ENCODE results near the gene ULBP2.
A peak's percentile ranks its signal among the peaks of the same experiment; 100 is the strongest.
"Not testable (repeated sequence)": the region's sequence is repeated elsewhere in the genome, so short reads cannot be mapped to it uniquely, and the experiment has no call there.

The ULBP2 gene

GRCh38 chr6:149910721-149911151 lies 31.1 kb upstream of the ULBP2 start:
- no peaks in the 10 kb centered on the region for H3K36me3 ChIP-seq (ENCODE audit: control insufficient read depth in 1 of 2, insufficient read depth in 2 of 2, low read length in 2 of 2)
- no peak overlapping the region for H3K27ac ChIP-seq (ENCODE audit: low read length)
- H3K4me3 ChIP-seq (ENCODE audit: low read depth in 1 of 2, low read length in 2 of 2) = no peak overlapping the region
- H3K4me1 ChIP-seq (ENCODE audit: control insufficient read depth in 1 of 2, insufficient read depth in 2 of 2, low read length in 2 of 2) = no peaks in the 10 kb centered on the region
- no peaks in the 10 kb centered on the region for H3K27me3 ChIP-seq (ENCODE audit: low read depth, low read length)
- no peaks in the 10 kb centered on the region for H3K9me3 ChIP-seq (ENCODE audit: control insufficient read depth in 1 of 2, low read length in 2 of 2)

- H3K4me1 ChIP-seq (ENCODE audit: control insufficient read depth in 1 of 2, insufficient read depth in 2 of 2, low read length in 2 of 2); H3K27ac ChIP-seq (ENCODE audit: low read length); H3K27me3 ChIP-seq (ENCODE audit: low read depth, low read length); H3K4me3 ChIP-seq (ENCODE audit: low read depth in 1 of 2, low read length in 2 of 2); H3K36me3 ChIP-seq (ENCODE audit: control insufficient read depth in 1 of 2, insufficient read depth in 2 of 2, low read length in 2 of 2); H3K9me3 ChIP-seq (ENCODE audit: control insufficient read depth in 1 of 2, low read length in 2 of 2): not testable (repeated sequence)
Measured at GRCh38 chr6:149912680-149913079, 29.1 kb upstream of the ULBP2 start.

- H3K27ac ChIP-seq (ENCODE audit: low read length) = no peak overlapping the region
- no peaks in the 10 kb centered on the region for H3K9me3 ChIP-seq (ENCODE audit: control insufficient read depth in 1 of 2, low read length in 2 of 2)
- H3K36me3 ChIP-seq (ENCODE audit: control insufficient read depth in 1 of 2, insufficient read depth in 2 of 2, low read length in 2 of 2) = no peaks in the 10 kb centered on the region
- H3K4me1 ChIP-seq (ENCODE audit: control insufficient read depth in 1 of 2, insufficient read depth in 2 of 2, low read length in 2 of 2) = no peaks in the 10 kb centered on the region
- no peak overlapping the region for H3K4me3 ChIP-seq (ENCODE audit: low read depth in 1 of 2, low read length in 2 of 2)
- H3K27me3 ChIP-seq (ENCODE audit: low read depth, low read length) = no peaks in the 10 kb centered on the region
Measured at GRCh38 chr6:149913085-149913484, 28.7 kb upstream of the ULBP2 start.

GRCh38 chr6:149913540-149914240 lies 28.1 kb upstream of the ULBP2 start:
- no peak overlapping the region for H3K27ac ChIP-seq (ENCODE audit: low read length)
- no peaks in the 10 kb centered on the region for H3K36me3 ChIP-seq (ENCODE audit: control insufficient read depth in 1 of 2, insufficient read depth in 2 of 2, low read length in 2 of 2)
- no peaks in the 10 kb centered on the region for H3K4me1 ChIP-seq (ENCODE audit: control insufficient read depth in 1 of 2, insufficient read depth in 2 of 2, low read length in 2 of 2)
- H3K4me3 ChIP-seq (ENCODE audit: low read depth in 1 of 2, low read length in 2 of 2) = no peak overlapping the region
- no peaks in the 10 kb centered on the region for H3K27me3 ChIP-seq (ENCODE audit: low read depth, low read length)
- no peaks in the 10 kb centered on the region for H3K9me3 ChIP-seq (ENCODE audit: control insufficient read depth in 1 of 2, low read length in 2 of 2)

GRCh38 chr6:149915970-149916865 lies 25.6 kb upstream of the ULBP2 start:
- Histone ChIP-seq H3K36me3 (ENCODE audit: control insufficient read depth in 1 of 2, insufficient read depth in 2 of 2, low read length in 2 of 2) (no peaks in the 10 kb centered on the region), H3K4me1 (ENCODE audit: control insufficient read depth in 1 of 2, insufficient read depth in 2 of 2, low read length in 2 of 2) (no peaks in the 10 kb centered on the region), H3K27me3 (ENCODE audit: low read depth, low read length) (no peaks in the 10 kb centered on the region), H3K9me3 (ENCODE audit: control insufficient read depth in 1 of 2, low read length in 2 of 2) (no peaks in the 10 kb centered on the region), H3K27ac (ENCODE audit: low read length) (no peak overlapping the region), H3K4me3 (ENCODE audit: low read depth in 1 of 2, low read length in 2 of 2) (no peak overlapping the region)

- no peaks in the 10 kb centered on the region for H3K4me1 ChIP-seq (ENCODE audit: control insufficient read depth in 1 of 2, insufficient read depth in 2 of 2, low read length in 2 of 2)
- H3K4me3 ChIP-seq (ENCODE audit: low read depth in 1 of 2, low read length in 2 of 2) = no peak overlapping the region
- no peaks in the 10 kb centered on the region for H3K27me3 ChIP-seq (ENCODE audit: low read depth, low read length)
Measured at GRCh38 chr6:149917679-149918078, 24.1 kb upstream of the ULBP2 start.

GRCh38 chr6:149918151-149918905 lies 23.5 kb upstream of the ULBP2 start:
- no peaks in the 10 kb centered on the region for H3K36me3 ChIP-seq (ENCODE audit: control insufficient read depth in 1 of 2, insufficient read depth in 2 of 2, low read length in 2 of 2)
- no peak overlapping the region for H3K27ac ChIP-seq (ENCODE audit: low read length)
- H3K27me3 ChIP-seq (ENCODE audit: low read depth, low read length) = no peaks in the 10 kb centered on the region
- H3K9me3 ChIP-seq (ENCODE audit: control insufficient read depth in 1 of 2, low read length in 2 of 2) = no peaks in the 10 kb centered on the region
- H3K4me3 ChIP-seq (ENCODE audit: low read depth in 1 of 2, low read length in 2 of 2) = no peak overlapping the region
- peaks cover 0 to 2% of the 10 kb centered on the region in 2 donors for H3K4me1 ChIP-seq (ENCODE audit: control insufficient read depth in 1 of 2, insufficient read depth in 2 of 2, low read length in 2 of 2)

More at GRCh38 chr6:149917679-149918078, 24.1 kb upstream of the ULBP2 start:
- no peak overlapping the region for H3K27ac ChIP-seq (ENCODE audit: low read length)
- H3K9me3 ChIP-seq (ENCODE audit: control insufficient read depth in 1 of 2, low read length in 2 of 2) = no peaks in the 10 kb centered on the region
- H3K36me3 ChIP-seq (ENCODE audit: control insufficient read depth in 1 of 2, insufficient read depth in 2 of 2, low read length in 2 of 2) = no peaks in the 10 kb centered on the region

GRCh38 chr6:149919126-149919833 lies 22.5 kb upstream of the ULBP2 start:
- H3K4me1 ChIP-seq (ENCODE audit: control insufficient read depth in 1 of 2, insufficient read depth in 2 of 2, low read length in 2 of 2); H3K27me3 ChIP-seq (ENCODE audit: low read depth, low read length); H3K36me3 ChIP-seq (ENCODE audit: control insufficient read depth in 1 of 2, insufficient read depth in 2 of 2, low read length in 2 of 2); H3K9me3 ChIP-seq (ENCODE audit: control insufficient read depth in 1 of 2, low read length in 2 of 2); H3K4me3 ChIP-seq (ENCODE audit: low read depth in 1 of 2, low read length in 2 of 2); H3K27ac ChIP-seq (ENCODE audit: low read length): not testable (repeated sequence)

GRCh38 chr6:149919834-149920225 lies 22.0 kb upstream of the ULBP2 start:
- H3K4me3 ChIP-seq (ENCODE audit: low read depth in 1 of 2, low read length in 2 of 2) = no peak overlapping the region
- peaks cover 0 to 5% of the 10 kb centered on the region in 2 donors for H3K4me1 ChIP-seq (ENCODE audit: control insufficient read depth in 1 of 2, insufficient read depth in 2 of 2, low read length in 2 of 2)
- no peaks in the 10 kb centered on the region for H3K27me3 ChIP-seq (ENCODE audit: low read depth, low read length)
- H3K36me3 ChIP-seq (ENCODE audit: control insufficient read depth in 1 of 2, insufficient read depth in 2 of 2, low read length in 2 of 2) = no peaks in the 10 kb centered on the region
- H3K27ac ChIP-seq (ENCODE audit: low read length) = no peak overlapping the region
- no peaks in the 10 kb centered on the region for H3K9me3 ChIP-seq (ENCODE audit: control insufficient read depth in 1 of 2, low read length in 2 of 2)

- Histone ChIP-seq H3K4me1 (ENCODE audit: control insufficient read depth in 1 of 2, insufficient read depth in 2 of 2, low read length in 2 of 2) (peaks cover 0 to 16% of the 10 kb centered on the region in 2 donors), H3K4me3 (ENCODE audit: low read depth in 1 of 2, low read length in 2 of 2) (no peak overlapping the region)
Measured at GRCh38 chr6:149921361-149921760, 20.5 kb upstream of the ULBP2 start.

GRCh38 chr6:149922091-149922490 lies 19.7 kb upstream of the ULBP2 start:
- peak overlapping the region in 1 of 2 donors; percentile 70 for H3K4me3 ChIP-seq (ENCODE audit: low read depth in 1 of 2, low read length in 2 of 2)

More at GRCh38 chr6:149921361-149921760, 20.5 kb upstream of the ULBP2 start:
- H3K27ac ChIP-seq (ENCODE audit: low read length) = no peak overlapping the region
- H3K36me3 ChIP-seq (ENCODE audit: control insufficient read depth in 1 of 2, insufficient read depth in 2 of 2, low read length in 2 of 2) = no peaks in the 10 kb centered on the region
- no peaks in the 10 kb centered on the region for H3K27me3 ChIP-seq (ENCODE audit: low read depth, low read length)
- no peaks in the 10 kb centered on the region for H3K9me3 ChIP-seq (ENCODE audit: control insufficient read depth in 1 of 2, low read length in 2 of 2)

More at GRCh38 chr6:149922091-149922490, 19.7 kb upstream of the ULBP2 start:
- H3K27ac ChIP-seq (ENCODE audit: low read length); H3K9me3 ChIP-seq (ENCODE audit: control insufficient read depth in 1 of 2, low read length in 2 of 2); H3K27me3 ChIP-seq (ENCODE audit: low read depth, low read length); H3K36me3 ChIP-seq (ENCODE audit: control insufficient read depth in 1 of 2, insufficient read depth in 2 of 2, low read length in 2 of 2): not testable (repeated sequence)
- peaks cover 0 to 16% of the 10 kb centered on the region in 2 donors for H3K4me1 ChIP-seq (ENCODE audit: control insufficient read depth in 1 of 2, insufficient read depth in 2 of 2, low read length in 2 of 2)

Data from muscle layer of duodenum (tissue), 2 donors.